Gastroesophageal sphincter (tissue), 3 donors: ENCODE results near the gene SCIN.

Experiments used
- POLR2AphosphoS5 ChIP-seq: sonication (generic); formaldehyde crosslinking; IDR thresholded peaks from one replicate; pipeline ENCODE4 v1.6.1; 2017; ENCODE audit warnings: antibody characterized with exemption
- TF ChIP-seq, protein P1 (sequence below), 4 experiments: fragments of 200-600 bp in 2 of 4; fragments of 450-650 bp in 2 of 4; sonication (generic) in 1 of 4; IDR thresholded peaks; one replicate each; pipeline ENCODE4 v1.5.1; 2017 to 2019; ENCODE audit warnings: antibody characterized with exemption in 4 of 4, mild to moderate bottlenecking in 2 of 4, moderate library complexity in 2 of 4

DNA sequence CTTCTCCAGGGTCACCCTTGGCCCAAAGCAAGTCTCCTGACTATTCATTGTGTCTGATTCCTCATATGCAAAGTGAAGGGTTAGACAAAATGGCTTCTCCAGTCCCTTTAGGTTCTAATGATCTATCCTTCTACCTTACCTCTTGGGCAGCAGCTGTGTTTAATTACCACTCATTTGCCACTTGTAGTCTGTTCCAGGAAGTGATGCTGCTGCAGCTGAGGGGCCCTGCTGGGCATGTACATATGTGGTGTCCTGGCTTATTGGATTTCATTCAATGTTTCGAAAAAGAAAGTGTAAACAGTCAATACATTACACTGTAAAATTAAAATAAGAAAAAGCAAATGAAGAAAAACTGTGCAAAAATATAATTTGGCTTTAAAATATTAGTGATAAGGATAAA, 36.6 kb downstream of the SCIN start:
- TF ChIP-seq, protein P1, sequence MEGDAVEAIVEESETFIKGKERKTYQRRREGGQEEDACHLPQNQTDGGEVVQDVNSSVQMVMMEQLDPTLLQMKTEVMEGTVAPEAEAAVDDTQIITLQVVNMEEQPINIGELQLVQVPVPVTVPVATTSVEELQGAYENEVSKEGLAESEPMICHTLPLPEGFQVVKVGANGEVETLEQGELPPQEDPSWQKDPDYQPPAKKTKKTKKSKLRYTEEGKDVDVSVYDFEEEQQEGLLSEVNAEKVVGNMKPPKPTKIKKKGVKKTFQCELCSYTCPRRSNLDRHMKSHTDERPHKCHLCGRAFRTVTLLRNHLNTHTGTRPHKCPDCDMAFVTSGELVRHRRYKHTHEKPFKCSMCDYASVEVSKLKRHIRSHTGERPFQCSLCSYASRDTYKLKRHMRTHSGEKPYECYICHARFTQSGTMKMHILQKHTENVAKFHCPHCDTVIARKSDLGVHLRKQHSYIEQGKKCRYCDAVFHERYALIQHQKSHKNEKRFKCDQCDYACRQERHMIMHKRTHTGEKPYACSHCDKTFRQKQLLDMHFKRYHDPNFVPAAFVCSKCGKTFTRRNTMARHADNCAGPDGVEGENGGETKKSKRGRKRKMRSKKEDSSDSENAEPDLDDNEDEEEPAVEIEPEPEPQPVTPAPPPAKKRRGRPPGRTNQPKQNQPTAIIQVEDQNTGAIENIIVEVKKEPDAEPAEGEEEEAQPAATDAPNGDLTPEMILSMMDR (IDR thresholded peaks at IDR 0.05) = no peak
- no peak for TF ChIP-seq POLR2AphosphoS5
